Stimulated activated naive CD4-positive, alpha-beta T cell (primary cell): ENCODE measurements around the gene CYP1A2.
A peak's percentile ranks its signal among the peaks of the same experiment; 100 is the strongest.
"Not testable (repeated sequence)": the region's sequence is repeated elsewhere in the genome, so short reads cannot be mapped to it uniquely, and the experiment has no call there.

Source experiments
- DNase-seq, 6 experiments: peaks; one replicate each; lab custom pipeline; 2025; lab: John Stamatoyannopoulos, UW

Gene CYP1A2

DNA sequence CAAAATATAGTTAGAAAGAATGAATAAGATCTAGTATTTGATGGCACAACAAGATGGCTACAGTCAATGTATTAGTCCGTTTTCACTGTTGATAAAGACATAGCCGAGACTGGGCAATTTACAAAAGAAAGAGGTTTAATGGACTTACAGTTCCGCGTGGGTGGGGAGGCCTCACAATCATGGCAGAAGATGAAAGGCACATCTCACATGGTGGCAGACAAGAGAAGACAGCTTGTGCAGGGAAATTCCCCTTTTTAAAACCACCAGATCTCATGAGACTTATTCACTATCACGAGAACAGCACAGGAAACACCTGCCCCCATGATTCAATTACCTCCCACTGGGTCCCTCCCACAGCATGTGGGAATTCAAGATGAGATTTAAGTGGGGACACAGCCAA is 10.4 kb upstream of the CYP1A2 start:
- not testable (repeated sequence) for DNase-seq

GRCh38 chr15:74742422-74742821 is 6.2 kb upstream of the CYP1A2 start:
- no peak for DNase-seq

DNA sequence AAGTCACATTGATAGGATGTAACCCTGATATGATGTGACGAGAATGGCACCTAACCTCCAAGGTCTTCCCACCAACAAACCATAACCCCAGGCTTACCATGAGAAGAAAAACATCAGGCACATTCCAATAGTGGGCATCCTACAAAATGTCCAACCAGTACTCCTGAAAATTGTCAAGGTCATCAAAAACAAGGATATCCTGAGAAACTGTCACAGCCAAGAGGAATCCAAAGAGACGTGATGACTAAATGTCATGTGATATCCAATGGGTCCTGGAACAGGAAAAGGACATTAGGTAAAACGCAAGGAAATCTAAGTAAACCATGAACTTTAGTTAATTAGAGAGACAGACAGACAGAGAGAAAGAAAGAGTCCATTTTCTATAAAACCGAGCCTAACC is 2.3 kb upstream of the CYP1A2 start:
- DNase-seq: no peak

DNA sequence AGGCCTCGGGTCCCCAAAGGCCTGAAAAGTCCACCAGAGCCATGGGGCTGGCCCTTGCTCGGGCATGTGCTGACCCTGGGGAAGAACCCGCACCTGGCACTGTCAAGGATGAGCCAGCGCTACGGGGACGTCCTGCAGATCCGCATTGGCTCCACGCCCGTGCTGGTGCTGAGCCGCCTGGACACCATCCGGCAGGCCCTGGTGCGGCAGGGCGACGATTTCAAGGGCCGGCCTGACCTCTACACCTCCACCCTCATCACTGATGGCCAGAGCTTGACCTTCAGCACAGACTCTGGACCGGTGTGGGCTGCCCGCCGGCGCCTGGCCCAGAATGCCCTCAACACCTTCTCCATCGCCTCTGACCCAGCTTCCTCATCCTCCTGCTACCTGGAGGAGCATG is 1.2 kb downstream of the CYP1A2 start:
- no peak for DNase-seq

DNA sequence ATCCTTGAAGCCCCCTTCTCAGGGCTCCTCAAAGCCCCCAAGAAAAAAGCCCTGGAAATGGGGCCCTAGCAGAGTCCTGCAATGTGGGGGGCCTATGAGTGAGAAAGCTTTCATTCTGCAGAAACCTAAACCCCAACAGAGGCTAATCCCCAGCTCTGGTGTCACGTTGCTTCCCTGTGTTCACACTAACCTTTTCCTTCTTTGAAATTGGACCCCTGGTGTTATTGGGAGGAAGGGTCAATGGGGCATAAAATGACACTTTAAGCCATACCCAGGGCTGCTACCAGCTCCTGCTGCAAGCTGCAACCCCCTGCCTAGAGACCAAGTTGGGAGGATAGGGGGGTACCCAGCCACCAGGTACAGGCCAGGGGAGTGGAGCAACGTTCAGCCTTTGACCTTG is 2.1 kb downstream of the CYP1A2 start:
- DNase-seq: no peak

DNA sequence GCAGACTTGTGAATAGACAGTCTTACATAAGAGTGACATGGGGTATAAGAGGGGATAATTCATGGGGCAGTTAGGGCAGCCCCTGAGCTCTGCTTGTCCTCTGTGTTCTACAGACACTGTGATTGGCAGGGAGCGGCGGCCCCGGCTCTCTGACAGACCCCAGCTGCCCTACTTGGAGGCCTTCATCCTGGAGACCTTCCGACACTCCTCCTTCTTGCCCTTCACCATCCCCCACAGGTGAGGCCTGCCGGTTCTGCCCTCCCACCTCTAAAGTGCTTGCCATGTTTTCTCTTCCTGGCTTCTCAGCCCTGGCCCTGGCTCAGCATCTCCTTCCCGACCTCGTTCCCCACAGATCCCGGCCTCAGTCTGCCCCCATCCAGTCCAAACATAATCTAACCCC is 3.4 kb downstream of the CYP1A2 start:
- no peak for DNase-seq

DNA sequence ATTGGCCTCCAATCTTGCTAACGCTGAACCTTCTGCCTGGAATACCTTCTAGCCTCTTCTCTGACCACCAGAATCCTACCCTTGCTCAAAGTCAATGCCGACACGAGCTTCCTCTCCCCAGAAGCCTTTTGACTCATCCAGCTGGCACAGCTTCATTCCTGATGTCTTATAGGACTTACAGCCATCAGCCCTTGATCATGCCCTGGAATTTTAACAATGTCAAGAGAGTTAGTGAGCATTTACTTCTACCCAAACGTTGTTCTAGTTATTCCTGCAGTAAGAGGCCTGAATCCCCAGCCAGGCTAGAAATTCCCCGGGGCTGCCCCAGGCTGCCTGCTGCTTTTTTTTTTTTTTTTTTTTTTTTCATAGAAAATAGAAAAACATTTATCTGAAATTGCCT is 3.9 kb downstream of the CYP1A2 start:
- DNase-seq: no peak

DNA sequence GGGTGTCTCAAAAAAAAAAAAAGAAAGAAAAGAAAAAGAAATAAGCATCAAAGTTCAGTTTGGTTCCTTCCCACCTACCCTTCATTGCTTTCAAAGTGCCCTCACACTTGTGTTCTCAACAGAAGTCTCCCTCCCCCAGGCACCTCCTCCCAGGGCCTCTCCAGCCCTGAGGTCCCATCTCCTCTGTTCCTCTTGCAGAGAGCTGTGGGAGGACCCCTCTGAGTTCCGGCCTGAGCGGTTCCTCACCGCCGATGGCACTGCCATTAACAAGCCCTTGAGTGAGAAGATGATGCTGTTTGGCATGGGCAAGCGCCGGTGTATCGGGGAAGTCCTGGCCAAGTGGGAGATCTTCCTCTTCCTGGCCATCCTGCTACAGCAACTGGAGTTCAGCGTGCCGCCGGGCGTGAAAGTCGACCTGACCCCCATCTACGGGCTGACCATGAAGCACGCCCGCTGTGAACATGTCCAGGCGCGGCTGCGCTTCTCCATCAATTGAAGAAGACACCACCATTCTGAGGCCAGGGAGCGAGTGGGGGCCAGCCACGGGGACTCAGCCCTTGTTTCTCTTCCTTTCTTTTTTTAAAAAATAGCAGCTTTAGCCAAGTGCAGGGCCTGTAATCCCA is 6.1 kb downstream of the CYP1A2 start:
- no peak for DNase-seq

- DNase-seq: no peak
Observed at GRCh38 chr15:74758736-74759135, 10.1 kb downstream of the CYP1A2 start.

DNA sequence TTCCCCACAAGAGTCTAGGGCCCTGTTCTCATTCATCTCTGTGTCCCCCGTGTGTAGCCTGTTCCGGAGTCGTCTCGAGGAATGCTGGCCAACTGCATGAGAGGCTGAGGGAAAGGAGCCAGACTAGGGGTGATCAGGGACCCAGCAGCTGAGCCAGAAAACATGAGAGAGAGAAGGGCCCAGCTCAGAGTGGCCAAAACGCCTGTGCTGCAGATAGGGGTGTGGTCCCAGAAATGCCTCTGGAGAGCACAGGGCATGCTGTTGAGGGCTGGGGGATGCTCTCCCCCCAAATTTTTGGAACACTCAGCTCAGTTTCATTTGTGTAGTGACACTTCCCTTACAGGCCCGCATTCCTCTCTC is 14.1 kb downstream of the CYP1A2 start:
- DNase-seq: no peak

DNA sequence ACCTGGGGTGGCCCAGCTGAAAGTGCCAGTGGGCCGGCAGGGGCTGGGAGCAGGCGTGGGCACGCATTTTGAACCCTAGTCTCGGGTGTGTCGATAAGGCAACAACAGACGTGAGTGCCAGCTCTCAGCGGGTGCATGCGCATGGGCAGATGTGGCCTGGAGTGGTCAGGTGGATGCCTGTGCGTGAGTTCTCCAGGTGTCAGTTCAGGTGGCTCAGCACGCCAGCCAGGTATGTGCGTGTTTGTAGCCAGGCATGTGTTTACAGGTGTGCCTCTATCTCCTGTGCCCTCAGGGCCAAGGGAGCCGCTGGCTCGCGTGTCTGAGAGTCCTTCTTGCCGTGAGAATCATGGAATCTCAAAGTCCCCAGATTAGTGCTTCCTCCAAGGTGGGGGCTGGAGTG is 14.8 kb downstream of the CYP1A2 start:
- DNase-seq: no peak

GRCh38 chr15:74767167-74768098 is 18.8 kb downstream of the CYP1A2 start:
- DNase-seq: no peak

- no peak for DNase-seq
Observed at GRCh38 chr15:74768099-74768770, 19.6 kb downstream of the CYP1A2 start.

DNA sequence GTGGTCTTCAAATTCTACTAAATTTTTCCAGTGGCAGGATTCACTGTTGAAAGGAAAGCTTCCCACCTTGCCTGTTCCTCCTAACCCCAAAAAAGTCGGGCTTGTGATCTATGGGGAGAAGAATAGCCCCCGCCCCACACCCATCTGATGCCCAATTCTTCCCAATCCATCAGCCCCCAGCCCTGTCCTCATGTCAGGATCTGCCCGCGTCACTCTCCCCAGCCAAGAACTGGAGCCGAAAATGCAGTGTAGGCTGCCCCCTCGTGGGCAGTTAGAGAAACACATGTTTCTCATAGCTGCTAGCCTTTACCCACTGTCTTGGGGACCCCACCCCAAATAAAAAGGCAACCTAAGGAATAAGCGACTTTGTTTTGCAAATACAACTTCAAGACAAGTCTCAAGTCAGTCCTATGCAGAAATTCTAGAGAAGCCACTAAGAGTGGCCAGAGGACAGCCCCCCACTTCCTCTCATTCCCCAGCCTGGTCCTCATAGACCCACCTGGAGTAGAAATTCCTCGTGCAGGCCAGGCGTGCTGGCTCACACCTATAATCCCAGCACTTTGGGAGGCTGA is 20.2 kb downstream of the CYP1A2 start:
- DNase-seq: peak; percentile 12 to 62 (median 57)

DNA sequence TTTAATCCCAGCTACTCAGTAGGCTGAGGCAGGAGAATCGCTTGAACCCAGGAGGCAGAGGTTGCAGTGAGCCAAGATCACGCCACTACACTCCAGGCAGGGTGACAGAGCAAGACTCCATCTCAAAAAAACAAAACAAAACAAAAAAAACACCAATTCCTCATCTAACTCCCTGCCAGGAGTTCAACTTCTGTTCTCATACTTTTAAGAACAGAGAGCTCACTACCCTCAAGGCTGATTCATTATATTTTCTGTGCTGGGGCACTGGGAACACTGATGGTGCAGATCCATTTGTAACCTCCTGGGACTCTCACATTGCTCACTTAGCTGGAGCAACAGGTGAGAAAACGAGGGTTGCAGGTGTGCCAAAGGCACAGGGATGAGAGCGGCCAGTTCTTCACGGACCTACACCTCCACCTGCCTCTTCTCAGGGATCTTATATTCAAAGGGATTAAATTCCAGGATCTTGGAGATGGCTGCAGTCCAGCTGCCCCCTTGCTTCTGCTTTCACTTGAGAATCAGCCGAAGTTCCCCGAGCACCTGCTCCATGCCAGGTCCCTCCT is 20.9 kb downstream of the CYP1A2 start:
- no peak for DNase-seq

DNA sequence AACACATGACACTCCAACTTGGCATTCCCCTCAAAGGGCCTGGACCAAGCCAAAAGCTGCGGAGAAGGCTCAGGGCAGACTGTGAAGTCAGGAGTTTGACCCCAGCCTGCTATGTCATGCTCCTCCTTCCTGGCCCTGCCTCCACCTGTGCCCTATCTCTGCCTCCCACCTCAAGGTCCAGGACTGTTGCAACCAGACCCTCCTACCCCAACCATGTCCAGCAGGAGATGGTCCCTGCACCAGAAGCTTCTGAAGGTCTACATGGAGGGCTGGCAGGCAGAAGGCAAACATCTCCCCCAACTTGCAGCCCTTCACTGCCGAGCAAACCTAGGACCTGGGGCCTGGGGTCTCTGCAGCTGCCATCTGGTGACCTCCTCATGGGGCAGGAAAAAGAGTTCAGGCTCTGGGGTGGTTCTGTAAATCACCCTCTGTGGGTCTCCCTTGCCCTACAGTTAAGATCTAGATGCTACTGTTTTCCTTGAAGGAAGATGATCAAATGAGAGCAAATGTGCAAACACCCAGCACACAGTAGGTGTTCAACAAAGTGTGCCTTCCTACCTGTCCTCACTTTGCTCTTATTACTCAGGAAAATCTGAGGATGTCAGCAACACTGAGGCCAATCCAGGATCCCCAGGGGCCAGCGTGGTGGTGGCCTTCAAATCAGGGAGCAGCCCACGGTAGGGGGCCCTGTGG is 21.7 kb downstream of the CYP1A2 start:
- no peak for DNase-seq

DNA sequence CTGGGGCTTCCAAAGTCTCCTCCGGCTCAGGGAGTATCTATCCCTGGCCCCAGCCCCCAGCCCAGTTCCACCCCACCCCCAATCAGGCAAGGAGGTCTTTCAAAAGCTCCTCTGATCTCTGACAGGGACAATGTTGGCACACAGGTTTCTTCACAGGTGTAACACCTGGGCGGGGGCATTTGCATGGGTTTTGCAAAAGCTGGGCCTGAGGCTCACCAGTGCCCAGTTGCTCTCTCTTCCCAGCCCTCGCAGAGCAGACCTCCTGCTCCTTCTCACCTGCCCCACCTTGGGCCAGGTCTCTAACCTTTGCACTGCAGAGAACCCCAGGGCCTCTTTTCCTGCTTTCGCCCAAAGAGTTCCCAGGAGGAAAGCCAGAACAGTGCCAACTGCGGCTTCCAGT is 24.7 kb downstream of the CYP1A2 start:
- DNase-seq: no peak

- DNase-seq: no peak
Observed at GRCh38 chr15:74773731-74774252, 25.1 kb downstream of the CYP1A2 start.

DNA sequence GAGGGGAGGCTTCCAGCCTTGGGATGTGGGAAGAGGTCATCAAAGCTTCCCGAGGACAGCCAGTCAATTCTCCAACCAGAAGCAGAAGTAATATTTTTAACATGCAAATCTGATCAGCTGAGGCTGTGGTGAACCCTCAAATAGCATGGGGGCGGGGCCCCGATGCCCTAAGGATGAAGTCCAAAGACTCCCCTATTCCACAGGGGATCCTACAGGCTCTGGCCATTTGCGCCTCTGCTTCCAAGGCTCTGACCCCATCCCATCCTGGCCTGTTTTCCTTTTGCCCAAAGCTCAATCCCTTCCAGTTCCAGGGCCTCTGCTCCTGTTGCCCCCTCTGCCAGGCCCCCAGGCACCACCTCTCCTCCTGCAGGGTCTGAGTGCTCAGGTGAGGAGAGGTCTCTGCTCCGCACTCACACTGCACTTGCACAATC is 26.5 kb downstream of the CYP1A2 start:
- DNase-seq: no peak

- no peak for DNase-seq
Observed at GRCh38 chr15:74775894-74776293, 27.2 kb downstream of the CYP1A2 start.
